ENCODE data around the gene BRSK2.

The BRSK2 gene

GRCh38 chr11:1484695-1485503 lies 95.2 kb downstream of the BRSK2 start:
- DNase-seq = no peak

- no peak for DNase-seq
Observed at GRCh38 chr11:1485504-1485885, 95.8 kb downstream of the BRSK2 start.

GRCh38 chr11:1486054-1486825 lies 96.5 kb downstream of the BRSK2 start, which contains the start of gene MOB2:
MOB2 (minus strand) TSS chr11:1486779; CDS start chr11:1486556, 223 bp downstream.
- DNase-seq = no peak

- no peak for DNase-seq
Observed at GRCh38 chr11:1487091-1487850, 97.5 kb downstream of the BRSK2 start.

GRCh38 chr11:1487851-1488574 lies 98.3 kb downstream of the BRSK2 start:
- no peak for DNase-seq

- no peak for DNase-seq
Observed at GRCh38 chr11:1488575-1489180, 98.9 kb downstream of the BRSK2 start.

- DNase-seq = no peak
Observed at GRCh38 chr11:1490651-1491050, 100.9 kb downstream of the BRSK2 start.

GRCh38 chr11:1491379-1491778 lies 101.6 kb downstream of the BRSK2 start:
- DNase-seq = no peak

GRCh38 chr11:1493650-1494244 lies 104.0 kb downstream of the BRSK2 start:
- DNase-seq = no peak

GRCh38 chr11:1494650-1495049 lies 104.9 kb downstream of the BRSK2 start:
- no peak for DNase-seq

GRCh38 chr11:1496091-1496760 lies 106.5 kb downstream of the BRSK2 start:
- no peak for DNase-seq

- no peak for DNase-seq
Observed at GRCh38 chr11:1496761-1497095, 107.0 kb downstream of the BRSK2 start.

- no peak for DNase-seq
Observed at GRCh38 chr11:1497600-1497999, 107.9 kb downstream of the BRSK2 start.

GRCh38 chr11:1498262-1498661 lies 108.5 kb downstream of the BRSK2 start:
- DNase-seq = no peak

- DNase-seq = no peak
Observed at GRCh38 chr11:1499261-1499890, 109.6 kb downstream of the BRSK2 start.

GRCh38 chr11:1499899-1500298 lies 110.2 kb downstream of the BRSK2 start:
- DNase-seq = no peak

GRCh38 chr11:1500466-1501420 lies 111.0 kb downstream of the BRSK2 start:
- no peak for DNase-seq

- DNase-seq = no peak
Observed at GRCh38 chr11:1501421-1502167, 111.9 kb downstream of the BRSK2 start.

All from NCI-H1436 treated with DMSO at 0.1 percent for 48 hours (cell line).